GM12878 (cell line): ENCODE results near the gene CSMD2. TPM values are rescaled to one million over a fixed set of nuclear protein-coding genes. Genes with fewer than 3 reads are reported as not detected.

Experiments used
- ATAC-seq: fragments of 200-7000 bp; cut with Tn5 transposase; 3 replicates; pipeline ENCODE4 v1.9.1; 2020; ENCODE audit warnings: mild to moderate bottlenecking, moderate library complexity
- BruUV-seq: library from RNA; stranded (reverse); fragments of 400-500 nt; replicated peaks from 2 replicates; lab custom pipeline; 2021; lab: Mats Ljungman, UMichigan
- CTCF ChIA-PET: fragments of 300-600 bp; sonication (Branson Sonifier 250); formaldehyde crosslinking; extraction: SDS; loops from one replicate; lab custom pipeline; 2021; ENCODE audit warnings: inconsistent platforms; lab: Yijun Ruan, JAX
- POLR2A ChIA-PET: fragments of 350-600 bp; formaldehyde crosslinking; extraction: SDS; loops from one replicate; lab custom pipeline; 2021; ENCODE audit warnings: inconsistent platforms; lab: Charles Lee
- RAD21 ChIA-PET: fragments of 300-600 bp; sonication (Branson Sonifier 250); formaldehyde crosslinking; loops from one replicate; lab custom pipeline; 2023; ENCODE audit warnings: antibody characterized with exemption; ENCODE audit not compliant: unreplicated experiment; lab: Charles Lee
- SMC1A ChIA-PET: fragments of 300-600 bp; sonication (Branson Sonifier 250); formaldehyde crosslinking; loops from one replicate; lab custom pipeline; 2023; ENCODE audit not compliant: unreplicated experiment, uncharacterized antibody; lab: Charles Lee
- DNase-seq: peaks from one replicate; pipeline ENCODE4 v3.0.0-alpha.2; 2011; ENCODE audit warnings: low read depth, low spot score
- FAIRE-seq: peaks from 3 replicates; lab custom pipeline; 2011; peaks lifted over from hg19 to GRCh38; lab: Jason Lieb, UNC
- H2AFZ ChIP-seq: 2 replicates; pipeline ENCODE4 v1.6.0; 2011; ENCODE audit warnings: low read depth, low read length, control low read depth; ENCODE audit not compliant: control insufficient read depth
- H3K27ac ChIP-seq: 2 replicates; pipeline ENCODE4 v1.5.1; 2011; ENCODE audit warnings: control low read depth; ENCODE audit not compliant: control insufficient read depth, insufficient read depth
- H3K27me3 ChIP-seq, 2 experiments: replicated peaks in 1 of 2; 2 replicates each; pipeline versions ENCODE4 v1.6.0 to v1.6.1; 2011; ENCODE audit warnings: low read length in 1 of 2; ENCODE audit not compliant: control insufficient read depth in 2 of 2, insufficient read depth in 2 of 2
- H3K36me3 ChIP-seq, 2 experiments: 2 replicates each; pipeline ENCODE4 v1.5.1; 2011; ENCODE audit warnings: low read length in 1 of 2; ENCODE audit not compliant: control insufficient read depth in 2 of 2, insufficient read depth in 2 of 2
- H3K4me1 ChIP-seq: 2 replicates; pipeline ENCODE4 v1.6.1; 2011; ENCODE audit warnings: mild to moderate bottlenecking, low read length, moderate library complexity, mixed read lengths; ENCODE audit not compliant: control insufficient read depth, insufficient read depth
- H3K4me2 ChIP-seq: 2 replicates; pipeline ENCODE4 v1.6.0; 2011; ENCODE audit warnings: control low read depth; ENCODE audit not compliant: control insufficient read depth, insufficient read depth
- H3K4me3 ChIP-seq: fragments of 200-600 bp; sonication (generic); 2 replicates; pipeline ENCODE4 v1.5.1; 2016
- H3K79me2 ChIP-seq: 2 replicates; pipeline ENCODE4 v1.6.0; 2011; ENCODE audit warnings: low read length; ENCODE audit not compliant: control insufficient read depth, insufficient read depth
- H3K9ac ChIP-seq: 2 replicates; pipeline ENCODE4 v1.8.0; 2011; ENCODE audit warnings: low read length, control low read depth, mixed read lengths; ENCODE audit not compliant: control insufficient read depth, insufficient read depth
- H3K9me3 ChIP-seq: replicated peaks from 3 replicates; pipeline ENCODE4 v1.5.1; 2011; ENCODE audit warnings: mild to moderate bottlenecking, low read length; ENCODE audit not compliant: control insufficient read depth, insufficient read depth
- H4K20me1 ChIP-seq: 2 replicates; pipeline ENCODE4 v1.6.0; 2011; ENCODE audit not compliant: control insufficient read depth, insufficient read depth
- CBFB ChIP-seq: IDR thresholded peaks from 2 replicates; pipeline ENCODE4 v1.6.1; 2016; ENCODE audit warnings: antibody characterized with exemption, low read depth
- CHD4 ChIP-seq: fragments of 200-600 bp; sonication (generic); IDR thresholded peaks from 2 replicates; pipeline ENCODE4 v1.6.1; 2016; ENCODE audit warnings: mild to moderate bottlenecking
- E2F4 ChIP-seq: IDR thresholded peaks from 2 replicates; pipeline ENCODE4 v1.6.1; 2012; ENCODE audit warnings: low read depth, low read length, improper control_type of control experiment
- FOXK2 ChIP-seq: fragments of 450-650 bp; IDR thresholded peaks from 2 replicates; pipeline ENCODE4 v1.6.1; 2017; ENCODE audit warnings: mild to moderate bottlenecking, moderate library complexity
- MTA2 ChIP-seq: fragments of 450-650 bp; IDR thresholded peaks from 2 replicates; pipeline ENCODE4 v1.6.1; 2016; ENCODE audit warnings: low read depth, mild to moderate bottlenecking, moderate library complexity
- MTA3 ChIP-seq: IDR thresholded peaks from 2 replicates; pipeline ENCODE4 v1.6.1; 2012; ENCODE audit warnings: low read length, inconsistent platforms, borderline replicate concordance
- MYC ChIP-seq: IDR thresholded peaks from 2 replicates; pipeline ENCODE4 v1.6.1; 2011; ENCODE audit warnings: mild to moderate bottlenecking, low read length, moderate library complexity, inconsistent platforms; ENCODE audit not compliant: insufficient read depth, insufficient replicate concordance, insufficient read length, severe bottlenecking
- PKNOX1 ChIP-seq: fragments of 450-650 bp; IDR thresholded peaks from 2 replicates; pipeline ENCODE4 v1.6.1; 2016; ENCODE audit warnings: mild to moderate bottlenecking
- YBX1 ChIP-seq: fragments of 450-650 bp; IDR thresholded peaks from 2 replicates; pipeline ENCODE4 v1.6.1; 2016; ENCODE audit warnings: antibody characterized with exemption
- ZBTB11 ChIP-seq: fragments of 450-650 bp; formaldehyde crosslinking; IDR thresholded peaks from 2 replicates; pipeline ENCODE4 v1.5.0; 2022; ENCODE audit warnings: mild to moderate bottlenecking, missing genetic modification characterization
- ZNF217 ChIP-seq: fragments of 450-650 bp; IDR thresholded peaks from 2 replicates; pipeline ENCODE4 v1.6.1; 2017; ENCODE audit warnings: antibody characterized with exemption, mild to moderate bottlenecking
- ZZZ3 ChIP-seq: IDR thresholded peaks from 2 replicates; pipeline ENCODE4 v1.6.1; 2011; ENCODE audit warnings: low read depth; ENCODE audit not compliant: control insufficient read depth, insufficient read length
- WGBS: methylation state at CpG from one replicate; pipeline ENCODE4 v1.1.6; 2016; ENCODE audit warnings: low lambda C conversion rate; ENCODE audit not compliant: insufficient replicate concordance, insufficient coverage; ENCODE audit errors: missing lambda C conversion rate; 5-methylcytosine and 5-hydroxymethylcytosine counted together
- in situ Hi-C: fragments of 300-500 bp; cut with MboI; formaldehyde crosslinking; loops from 9 replicates; pipeline ENCODE4 v1.14.3; 2018; ENCODE audit warnings: mixed read lengths
- intact Hi-C: fragments of 100-400 bp; cut with micrococcal nuclease; formaldehyde crosslinking; loops from one replicate; pipeline ENCODE4 v1.14.2; 2022; ENCODE audit not compliant: unreplicated experiment
- polyA plus RNA-seq, 11 experiments: library from polyadenylated mRNA; depleted of rRNA in 4 of 11; unstranded in 6 of 11; stranded (reverse) in 5 of 11; fragments of >200 nt; fragmentation: Nextera tagmentation in 4 of 11; fragmentation: Illumina TruSeq in 1 of 11; extraction: Ambion mirVana in 4 of 11; extraction: Trizol in 1 of 11; gene quantifications; 1 replicate in 1 of 11; 2 replicates in 10 of 11; pipeline versions ENCODE4 v1.2.1 to v1.2.3, GENCODE V29; 2011 to 2016; ENCODE audit warnings: inconsistent platforms in 2 of 11, missing spikeins in 2 of 11, low read depth in 1 of 11
- total RNA-seq, 4 experiments: library from RNA; depleted of rRNA in 3 of 4; stranded (reverse); fragments of >200 nt in 3 of 4; fragmentation: Illumina TruSeq in 1 of 4; extraction: Trizol in 1 of 4; gene quantifications; 2 replicates each; pipeline versions ENCODE4 v1.2.1 to v1.2.3, GENCODE V29; 2013 to 2021

Gene CSMD2
- total and polyA plus RNA-seq, 10 of the 15 experiments (the other 5 are each of a cell fraction or from before 2014, with no cell fraction given) = under 0.01 TPM; not detected in 9

GRCh38 chr1:34131396-34132160 is 33.5 kb downstream of the CSMD2 start:
- Histone ChIP-seq H3K9ac (no peak overlapping the region), H3K27me3 (no peaks in the 10 kb centered on the region), H3K36me3 (no peaks in the 10 kb centered on the region), H3K79me2 (no peaks in the 10 kb centered on the region), H3K4me2 (no peak overlapping the region), H4K20me1 (no peaks in the 10 kb centered on the region), H3K4me3 (no peak overlapping the region), H2AFZ (no peak overlapping the region)
- no peak for FAIRE-seq
- ATAC-seq = no peak
- ChIA-PET SMC1A (no interaction called here), POLR2A (no interaction called here)
- in situ Hi-C loops (no loop called here), intact Hi-C loops (loop anchor here (5.0 kb wide), 1 partner anchor 401 kb away; no protein-coding TSS in a partner anchor)
- WGBS = 46% methylated on average over 3 of the region's 3 CpGs
- TF ChIP-seq PKNOX1 (no peak), FOXK2 (no peak), MTA3 (no peak), ZNF217 (no peak), ZZZ3 (no peak), ZBTB11 (CRISPR knock-in tag) (no peak), YBX1 (no peak), MTA2 (no peak), CHD4 (no peak), E2F4 (no peak), CBFB (no peak), MYC (no peak)
- TF ChIP-seq, all 136 proteins: peak for 0
- Histone ChIP-seq H3K9me3 (no peaks in the 10 kb centered on the region), H3K27ac (no peak overlapping the region), H3K4me1 (no peaks in the 10 kb centered on the region)
- no peak for DNase-seq
- BruUV-seq = no TSS peak
- RAD21 ChIA-PET = no interaction called here
- CTCF ChIA-PET = no interaction called here
